ENCODE results near the gene PCSK2. TPM values are rescaled to one million over a fixed set of nuclear protein-coding genes. Genes with fewer than 3 reads are reported as not detected.

The PCSK2 gene
- total RNA-seq, 1 donor from 2014 or later: not detected

- no peak for TF ChIP-seq CTCF (conservative IDR thresholded peaks at IDR 0.05; ENCODE audit: low read depth, low read length)
These were observed 154.0 kb downstream of the PCSK2 start for GRCh38 chr20:17380801-17381200.

GRCh38 chr20:17381724-17382123 is 154.9 kb downstream of the PCSK2 start:
- no peak for TF ChIP-seq CTCF (conservative IDR thresholded peaks at IDR 0.05; ENCODE audit: low read depth, low read length)
- H3K4me3 ChIP-seq (ENCODE audit: low read depth, low read length): no peak overlapping the region
- DNase-seq (ENCODE audit: low read depth): no peak

More at GRCh38 chr20:17380801-17381200, 154.0 kb downstream of the PCSK2 start:
- no peak overlapping the region for H3K4me3 ChIP-seq (ENCODE audit: low read depth, low read length)
- DNase-seq (ENCODE audit: low read depth): no peak

- H3K4me3 ChIP-seq (ENCODE audit: low read depth, low read length): no peak overlapping the region
- TF ChIP-seq CTCF (conservative IDR thresholded peaks at IDR 0.05; ENCODE audit: low read depth, low read length): no peak
- DNase-seq (ENCODE audit: low read depth): no peak
These were observed 159.0 kb downstream of the PCSK2 start for GRCh38 chr20:17385798-17386197.

- DNase-seq (ENCODE audit: low read depth): no peak
- no peak overlapping the region for H3K4me3 ChIP-seq (ENCODE audit: low read depth, low read length)
These were observed 163.8 kb downstream of the PCSK2 start for GRCh38 chr20:17390655-17391054.

GRCh38 chr20:17391127-17391771 is 164.4 kb downstream of the PCSK2 start:
- H3K4me3 ChIP-seq (ENCODE audit: low read depth, low read length): no peak overlapping the region
- no peak for DNase-seq (ENCODE audit: low read depth)
- no peak for TF ChIP-seq CTCF (conservative IDR thresholded peaks at IDR 0.05; ENCODE audit: low read depth, low read length)

More at GRCh38 chr20:17390655-17391054, 163.8 kb downstream of the PCSK2 start:
- TF ChIP-seq CTCF (conservative IDR thresholded peaks at IDR 0.05; ENCODE audit: low read depth, low read length): no peak

GRCh38 chr20:17394411-17394810 is 167.6 kb downstream of the PCSK2 start:
- no peak overlapping the region for H3K4me3 ChIP-seq (ENCODE audit: low read depth, low read length)
- DNase-seq (ENCODE audit: low read depth): no peak
- TF ChIP-seq CTCF (conservative IDR thresholded peaks at IDR 0.05; ENCODE audit: low read depth, low read length): no peak

- DNase-seq (ENCODE audit: low read depth): no peak
- no peak overlapping the region for H3K4me3 ChIP-seq (ENCODE audit: low read depth, low read length)
- TF ChIP-seq CTCF (conservative IDR thresholded peaks at IDR 0.05; ENCODE audit: low read depth, low read length): no peak
These were observed 168.9 kb downstream of the PCSK2 start for GRCh38 chr20:17395729-17396128.

Measured in epithelial cell of proximal tubule (primary cell).